ENCODE data around the gene ELF1. TPM values are rescaled to one million over a fixed set of nuclear protein-coding genes. Genes with fewer than 3 reads are reported as not detected.

The ELF1 gene
- polyA plus RNA-seq, 1 of the 3 experiments (the other 2 are of a cell fraction), result 11.1 TPM

GRCh38 chr13:40993987-40994386 lies 25.1 kb downstream of the ELF1 start:
- no peak for TF ChIP-seq TCF12 (IDR thresholded peaks at IDR 0.05)
- no peak for TF ChIP-seq RAD21 (IDR thresholded peaks at IDR 0.05; ENCODE audit: low read length)
- no peak for TF ChIP-seq RFX5 (IDR thresholded peaks at IDR 0.05; ENCODE audit: low read length)
- TF ChIP-seq POLR2AphosphoS5 (IDR thresholded peaks at IDR 0.05; ENCODE audit: low read depth, low read length), result no peak
- no peak for TF ChIP-seq SIN3A (IDR thresholded peaks at IDR 0.05; ENCODE audit: borderline replicate concordance, low read depth, low read length)
- TF ChIP-seq USF1 (IDR thresholded peaks at IDR 0.05; ENCODE audit: borderline replicate concordance, low read depth), result no peak
- TF ChIP-seq NFIC (IDR thresholded peaks at IDR 0.05; ENCODE audit: borderline replicate concordance), result no peak
- no peaks in the 10 kb centered on the region for H3K9me2 ChIP-seq
- no peaks in the 10 kb centered on the region for H3K27me3 ChIP-seq (ENCODE audit: insufficient read depth)
- no peaks in the 10 kb centered on the region for H3K9me3 ChIP-seq
- no peak overlapping the region for H3K4me2 ChIP-seq
- no peaks in the 10 kb centered on the region for H4K20me1 ChIP-seq (ENCODE audit: insufficient read depth)
- CTCF ChIA-PET, result interaction anchor here (0.7 to 5.8 kb wide), 9 partner anchors 9 to 216 kb away, joined by 3 to 60 read pairs (median 7); partner anchors contain the start of genes ELF1 and SLC25A15
- H3K9ac ChIP-seq, result no peak overlapping the region
- peaks cover 11% of the 10 kb centered on the region for H3K79me2 ChIP-seq (ENCODE audit: insufficient read depth)
- POLR2A ChIA-PET, result no interaction called here
- no peaks in the 10 kb centered on the region for H3K36me3 ChIP-seq (replicated peaks in 1 of 2; ENCODE audit: control insufficient read depth in 1 of 2, insufficient read depth in 2 of 2, low read length in 1 of 2)
- no peak overlapping the region for H2AFZ ChIP-seq (ENCODE audit: low read depth)
- no peaks in the 10 kb centered on the region for H3F3A ChIP-seq (replicated peaks; ENCODE audit: insufficient read depth)
- H3K4me1 ChIP-seq (ENCODE audit: control insufficient read depth in 1 of 2, insufficient read depth in 2 of 2, low read depth in 1 of 2, low read length in 1 of 2), result no peaks in the 10 kb centered on the region; a peak in 2 of 4 replicates
- no peak for DNase-seq
- H3K4me3 ChIP-seq (ENCODE audit: low read depth in 2 of 2, low read length in 1 of 2), result no peak overlapping the region
- no peak overlapping the region for H3K27ac ChIP-seq (ENCODE audit: low read depth in 2 of 2, low read length in 1 of 2)

GRCh38 chr13:40992678-40993518 lies 26.2 kb downstream of the ELF1 start:
- peak; percentile 74 for TF ChIP-seq RAD21 (IDR thresholded peaks at IDR 0.05; ENCODE audit: low read length)
- peak; percentile 33; the same call in 1 of the 2 replicates for TF ChIP-seq CTCF (IDR thresholded peaks at IDR 0.05)
- no peak for TF ChIP-seq TEAD4 (IDR thresholded peaks at IDR 0.05; ENCODE audit: borderline replicate concordance, insufficient read depth)
- TF ChIP-seq SMC3 (IDR thresholded peaks at IDR 0.05; ENCODE audit: low read depth, low read length), result peak; percentile 29; the same call in 1 of the 2 replicates
- Histone ChIP-seq H3K4me3 (ENCODE audit: low read depth in 2 of 2, low read length in 1 of 2) (no peak overlapping the region), H3K4me2 (no peak overlapping the region), H3K4me1 (ENCODE audit: control insufficient read depth in 1 of 2, insufficient read depth in 2 of 2, low read depth in 1 of 2, low read length in 1 of 2) (no peaks in the 10 kb centered on the region; a peak in 2 of 4 replicates), H3F3A (replicated peaks; ENCODE audit: insufficient read depth) (no peaks in the 10 kb centered on the region), H3K9me3 (no peaks in the 10 kb centered on the region), H3K27me3 (ENCODE audit: insufficient read depth) (no peaks in the 10 kb centered on the region), H3K27ac (ENCODE audit: low read depth in 2 of 2, low read length in 1 of 2) (no peak overlapping the region), H2AFZ (ENCODE audit: low read depth) (no peak overlapping the region), H3K9ac (no peak overlapping the region), H3K79me2 (ENCODE audit: insufficient read depth) (peaks cover 7% of the 10 kb centered on the region), H3K36me3 (replicated peaks in 1 of 2; ENCODE audit: control insufficient read depth in 1 of 2, insufficient read depth in 2 of 2, low read length in 1 of 2) (no peaks in the 10 kb centered on the region), H4K20me1 (ENCODE audit: insufficient read depth) (no peaks in the 10 kb centered on the region), H3K9me2 (no peaks in the 10 kb centered on the region)
- POLR2A ChIA-PET, result no interaction called here
- WGBS (ENCODE audit: low lambda C conversion rate), result 93% methylated on average over 8 of the region's 11 CpGs
- CTCF ChIA-PET, result interaction anchor here (0.7 to 5.8 kb wide), 22 partner anchors 10 to 310 kb away, joined by 3 to 60 read pairs (median 4); partner anchors contain the start of genes ELF1 and SLC25A15
- peak; percentile 30 for DNase-seq

Data from SK-N-SH (cell line).